Measurements from ENCODE around the gene PPT1.

Gene PPT1

GRCh38 chr1:40050863-40051262, 46.2 kb downstream of the PPT1 start:
- H3K27me3 ChIP-seq (ENCODE audit: control insufficient read depth, insufficient read depth, low read length), result no peaks in the 10 kb centered on the region
- no peak overlapping the region for H3K4me3 ChIP-seq (ENCODE audit: low read depth, low read length)
- 0 out of 2 replicates have a peak, but pooled peaks cover 3% of the 10 kb centered on the region for H3K4me1 ChIP-seq (ENCODE audit: control insufficient read depth, insufficient read depth, low read length)
- no peak overlapping the region for H3K27ac ChIP-seq (ENCODE audit: low read depth, low read length)
- no peak overlapping the region for H3K9ac ChIP-seq (ENCODE audit: low read depth, low read length)
- no peaks in the 10 kb centered on the region for H3K9me3 ChIP-seq (ENCODE audit: control insufficient read depth, insufficient read depth, low read length)
- H3K36me3 ChIP-seq (ENCODE audit: control insufficient read depth, insufficient read depth, low read length), result peaks cover 20% of the 10 kb centered on the region

GRCh38 chr1:40049725-40050124, 47.3 kb downstream of the PPT1 start:
- Histone ChIP-seq H3K9ac (ENCODE audit: low read depth, low read length) (no peak overlapping the region), H3K9me3 (ENCODE audit: control insufficient read depth, insufficient read depth, low read length) (no peaks in the 10 kb centered on the region), H3K36me3 (ENCODE audit: control insufficient read depth, insufficient read depth, low read length) (peaks cover 20% of the 10 kb centered on the region), H3K27me3 (ENCODE audit: control insufficient read depth, insufficient read depth, low read length) (no peaks in the 10 kb centered on the region), H3K4me3 (ENCODE audit: low read depth, low read length) (no peak overlapping the region), H3K4me1 (ENCODE audit: control insufficient read depth, insufficient read depth, low read length) (no peaks in the 10 kb centered on the region), H3K27ac (ENCODE audit: low read depth, low read length) (no peak overlapping the region)

- Histone ChIP-seq H3K4me3 (ENCODE audit: low read depth, low read length) (no peak overlapping the region), H3K36me3 (ENCODE audit: control insufficient read depth, insufficient read depth, low read length) (peaks cover 16% of the 10 kb centered on the region), H3K4me1 (ENCODE audit: control insufficient read depth, insufficient read depth, low read length) (no peaks in the 10 kb centered on the region), H3K9me3 (ENCODE audit: control insufficient read depth, insufficient read depth, low read length) (no peaks in the 10 kb centered on the region), H3K27ac (ENCODE audit: low read depth, low read length) (no peak overlapping the region), H3K27me3 (ENCODE audit: control insufficient read depth, insufficient read depth, low read length) (no peaks in the 10 kb centered on the region), H3K9ac (ENCODE audit: low read depth, low read length) (no peak overlapping the region)
Observed at GRCh38 chr1:40047769-40048168, 49.3 kb downstream of the PPT1 start.

- Histone ChIP-seq H3K9ac (ENCODE audit: low read depth, low read length) (no peak overlapping the region), H3K27ac (ENCODE audit: low read depth, low read length) (no peak overlapping the region), H3K36me3 (ENCODE audit: control insufficient read depth, insufficient read depth, low read length) (peaks cover 21% of the 10 kb centered on the region), H3K27me3 (ENCODE audit: control insufficient read depth, insufficient read depth, low read length) (no peaks in the 10 kb centered on the region), H3K4me1 (ENCODE audit: control insufficient read depth, insufficient read depth, low read length) (no peaks in the 10 kb centered on the region), H3K9me3 (ENCODE audit: control insufficient read depth, insufficient read depth, low read length) (no peaks in the 10 kb centered on the region), H3K4me3 (ENCODE audit: low read depth, low read length) (no peak overlapping the region)
Observed at GRCh38 chr1:40047276-40047675, 49.8 kb downstream of the PPT1 start.

- peaks cover 21% of the 10 kb centered on the region for H3K36me3 ChIP-seq (ENCODE audit: control insufficient read depth, insufficient read depth, low read length)
- no peaks in the 10 kb centered on the region for H3K27me3 ChIP-seq (ENCODE audit: control insufficient read depth, insufficient read depth, low read length)
- H3K27ac ChIP-seq (ENCODE audit: low read depth, low read length), result no peak overlapping the region
- no peaks in the 10 kb centered on the region for H3K9me3 ChIP-seq (ENCODE audit: control insufficient read depth, insufficient read depth, low read length)
- no peak overlapping the region for H3K4me3 ChIP-seq (ENCODE audit: low read depth, low read length)
- H3K4me1 ChIP-seq (ENCODE audit: control insufficient read depth, insufficient read depth, low read length), result peaks cover 6% of the 10 kb centered on the region
- H3K9ac ChIP-seq (ENCODE audit: low read depth, low read length), result no peak overlapping the region
Observed at GRCh38 chr1:40045766-40046165, 51.3 kb downstream of the PPT1 start.

- Histone ChIP-seq H3K27ac (ENCODE audit: low read depth, low read length) (no peak overlapping the region), H3K4me1 (ENCODE audit: control insufficient read depth, insufficient read depth, low read length) (peaks cover 6% of the 10 kb centered on the region), H3K9ac (ENCODE audit: low read depth, low read length) (no peak overlapping the region), H3K27me3 (ENCODE audit: control insufficient read depth, insufficient read depth, low read length) (no peaks in the 10 kb centered on the region), H3K36me3 (ENCODE audit: control insufficient read depth, insufficient read depth, low read length) (peaks cover 18% of the 10 kb centered on the region), H3K4me3 (ENCODE audit: low read depth, low read length) (no peak overlapping the region), H3K9me3 (ENCODE audit: control insufficient read depth, insufficient read depth, low read length) (no peaks in the 10 kb centered on the region)
Observed at GRCh38 chr1:40045182-40045581, 51.9 kb downstream of the PPT1 start.

- Histone ChIP-seq H3K4me1 (ENCODE audit: control insufficient read depth, insufficient read depth, low read length) (peaks cover 6% of the 10 kb centered on the region), H3K36me3 (ENCODE audit: control insufficient read depth, insufficient read depth, low read length) (peaks cover 10% of the 10 kb centered on the region), H3K9ac (ENCODE audit: low read depth, low read length) (no peak overlapping the region), H3K27me3 (ENCODE audit: control insufficient read depth, insufficient read depth, low read length) (no peaks in the 10 kb centered on the region), H3K9me3 (ENCODE audit: control insufficient read depth, insufficient read depth, low read length) (no peaks in the 10 kb centered on the region), H3K27ac (ENCODE audit: low read depth, low read length) (no peak overlapping the region), H3K4me3 (ENCODE audit: low read depth, low read length) (no peak overlapping the region)
Observed at GRCh38 chr1:40044110-40044509, 52.9 kb downstream of the PPT1 start.

- H3K9me3 ChIP-seq (ENCODE audit: control insufficient read depth, insufficient read depth, low read length), result no peaks in the 10 kb centered on the region
- peaks cover 10% of the 10 kb centered on the region for H3K36me3 ChIP-seq (ENCODE audit: control insufficient read depth, insufficient read depth, low read length)
- no peaks in the 10 kb centered on the region for H3K27me3 ChIP-seq (ENCODE audit: control insufficient read depth, insufficient read depth, low read length)
- H3K4me1 ChIP-seq (ENCODE audit: control insufficient read depth, insufficient read depth, low read length), result peaks cover 9% of the 10 kb centered on the region
- H3K9ac ChIP-seq (ENCODE audit: low read depth, low read length), result no peak overlapping the region
- H3K27ac ChIP-seq (ENCODE audit: low read depth, low read length), result no peak overlapping the region
- no peak overlapping the region for H3K4me3 ChIP-seq (ENCODE audit: low read depth, low read length)
Observed at GRCh38 chr1:40042341-40042740, 54.7 kb downstream of the PPT1 start.

- Histone ChIP-seq H3K9ac (ENCODE audit: low read depth, low read length) (peak overlapping the region; percentile 90), H3K4me1 (ENCODE audit: control insufficient read depth, insufficient read depth, low read length) (peaks cover 9% of the 10 kb centered on the region), H3K36me3 (ENCODE audit: control insufficient read depth, insufficient read depth, low read length) (peaks cover 9% of the 10 kb centered on the region), H3K4me3 (ENCODE audit: low read depth, low read length) (peak overlapping the region; percentile 99), H3K9me3 (ENCODE audit: control insufficient read depth, insufficient read depth, low read length) (no peaks in the 10 kb centered on the region), H3K27me3 (ENCODE audit: control insufficient read depth, insufficient read depth, low read length) (no peaks in the 10 kb centered on the region), H3K27ac (ENCODE audit: low read depth, low read length) (peak overlapping the region; percentile 72)
Observed at GRCh38 chr1:40041466-40041838, 55.6 kb downstream of the PPT1 start.

GRCh38 chr1:40040511-40041465, 56.3 kb downstream of the PPT1 start, which contains the start of gene CAP1:
Gene CAP1 (plus strand): TSS chr1:40040729. CDS start chr1:40059347, 18,618 bp downstream.
- H3K4me3 ChIP-seq (ENCODE audit: low read depth, low read length), result peak within 1 kb of the TSS; percentile 99
- peaks cover 7% of the 10 kb centered on the region for H3K36me3 ChIP-seq (ENCODE audit: control insufficient read depth, insufficient read depth, low read length)
- no peaks in the 10 kb centered on the region for H3K27me3 ChIP-seq (ENCODE audit: control insufficient read depth, insufficient read depth, low read length)
- H3K27ac ChIP-seq (ENCODE audit: low read depth, low read length), result peak within 1 kb of the TSS; percentile 100
- peaks cover 9% of the 10 kb centered on the region for H3K4me1 ChIP-seq (ENCODE audit: control insufficient read depth, insufficient read depth, low read length)
- H3K9me3 ChIP-seq (ENCODE audit: control insufficient read depth, insufficient read depth, low read length), result no peaks in the 10 kb centered on the region
- H3K9ac ChIP-seq (ENCODE audit: low read depth, low read length), result peak within 1 kb of the TSS; percentile 99

- Histone ChIP-seq H3K4me1 (ENCODE audit: control insufficient read depth, insufficient read depth, low read length) (peaks cover 9% of the 10 kb centered on the region), H3K9ac (ENCODE audit: low read depth, low read length) (peak overlapping the region; percentile 99), H3K9me3 (ENCODE audit: control insufficient read depth, insufficient read depth, low read length) (no peaks in the 10 kb centered on the region)
Observed at GRCh38 chr1:40039757-40040510, 57.1 kb downstream of the PPT1 start.

More at GRCh38 chr1:40039757-40040510, 57.1 kb downstream of the PPT1 start:
- Histone ChIP-seq H3K4me3 (ENCODE audit: low read depth, low read length) (peak overlapping the region; percentile 99), H3K27me3 (ENCODE audit: control insufficient read depth, insufficient read depth, low read length) (no peaks in the 10 kb centered on the region), H3K27ac (ENCODE audit: low read depth, low read length) (peak overlapping the region; percentile 100), H3K36me3 (ENCODE audit: control insufficient read depth, insufficient read depth, low read length) (peaks cover 7% of the 10 kb centered on the region)

Measured in HUES48 (cell line).